ENCODE data around the gene CNTN5. TPM values are rescaled to one million over a fixed set of nuclear protein-coding genes. Genes with fewer than 3 reads are reported as not detected.
"Not testable (repeated sequence)": the region's sequence is repeated elsewhere in the genome, so short reads cannot be mapped to it uniquely, and the experiment has no call there.

CNTN5 gene
- polyA plus RNA-seq, 1 donor, result 4.2 TPM

DNA sequence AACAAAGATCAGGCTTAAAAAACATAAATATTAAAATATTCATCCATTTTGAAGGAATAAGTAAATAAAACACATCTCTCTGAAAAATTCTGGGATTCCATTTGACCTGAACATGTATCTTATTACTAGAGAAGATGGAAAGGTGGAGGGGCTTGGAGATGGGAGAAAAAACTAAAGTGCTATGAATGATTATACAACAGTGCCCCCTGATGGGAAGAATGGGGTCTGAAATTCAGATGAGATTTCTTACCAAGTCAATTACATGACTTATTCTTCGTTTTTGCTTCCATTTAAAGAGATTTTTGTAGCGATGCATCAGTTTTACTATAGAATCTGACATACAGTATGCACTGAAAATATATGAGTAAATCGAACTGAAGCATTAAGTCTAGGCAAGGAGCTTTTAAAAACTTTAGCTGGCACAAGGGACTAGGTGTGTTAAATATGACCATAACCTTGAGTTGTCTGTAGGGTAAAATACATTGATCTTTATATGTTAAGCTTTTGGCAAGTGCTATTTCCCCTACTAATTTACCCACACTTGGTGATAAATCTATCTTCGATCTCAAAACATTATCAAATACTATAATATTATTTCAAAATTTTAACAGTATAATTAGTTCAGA is 718.8 kb downstream of the CNTN5 start:
- no peak for DNase-seq (ENCODE audit: low read depth)

DNA sequence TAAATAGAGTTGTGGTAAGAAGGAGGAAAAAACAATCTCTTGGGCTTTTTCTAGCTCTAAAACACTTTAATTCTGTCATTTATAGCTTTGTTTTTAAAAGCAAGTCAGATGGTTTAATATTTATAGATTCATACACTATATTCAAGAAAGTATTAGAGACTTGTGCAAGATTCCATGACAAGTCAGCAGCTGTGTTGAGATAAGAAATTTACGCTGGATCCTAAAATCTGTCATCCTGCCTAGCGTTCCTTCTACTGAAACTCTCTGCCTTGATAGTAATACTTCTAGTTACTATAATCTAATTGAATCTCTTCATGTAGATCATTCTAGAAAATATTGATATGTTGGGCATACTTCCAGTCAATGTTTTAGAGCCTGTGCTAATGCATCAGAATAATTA is 721.8 kb downstream of the CNTN5 start:
- no peak for DNase-seq (ENCODE audit: low read depth)

DNA sequence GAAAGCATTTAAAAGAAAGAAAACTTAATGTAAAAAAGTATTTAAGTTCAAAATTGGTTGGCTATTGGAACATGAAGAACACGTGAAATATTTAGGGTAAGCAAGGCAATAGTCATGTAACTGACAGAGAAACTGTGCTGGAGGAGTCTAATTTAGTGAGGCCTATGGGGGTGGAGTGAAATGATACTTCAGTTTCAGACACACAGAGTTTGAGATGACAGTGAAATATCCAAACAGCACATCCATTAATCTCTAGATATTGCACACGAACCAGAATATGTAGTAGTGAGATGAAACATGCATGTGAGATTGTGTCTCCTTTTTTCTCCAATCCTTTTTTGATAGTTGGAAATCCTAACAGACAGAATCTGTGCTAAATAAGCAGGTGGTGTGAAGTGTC is 739.0 kb downstream of the CNTN5 start:
- no peak for DNase-seq (ENCODE audit: low read depth)

DNA sequence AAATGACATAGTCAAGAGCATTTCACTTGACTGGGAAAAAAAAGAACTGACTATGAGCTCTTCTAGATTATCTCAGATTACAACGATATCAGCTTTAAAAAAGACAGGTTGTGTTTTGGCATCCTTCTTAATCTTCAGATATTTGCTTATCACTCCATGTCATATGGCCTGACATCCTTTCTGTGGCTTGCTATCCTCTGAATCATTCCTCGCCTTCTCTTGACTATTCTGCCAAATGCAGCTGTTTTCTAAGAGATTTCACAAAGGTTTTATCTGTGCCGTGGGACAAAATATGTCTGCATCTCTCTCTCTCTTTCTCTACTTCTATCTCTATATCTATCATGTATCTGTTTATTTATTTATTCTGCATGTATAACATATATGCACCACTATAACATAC is 746.1 kb downstream of the CNTN5 start:
- no peak for DNase-seq (ENCODE audit: low read depth)

DNA sequence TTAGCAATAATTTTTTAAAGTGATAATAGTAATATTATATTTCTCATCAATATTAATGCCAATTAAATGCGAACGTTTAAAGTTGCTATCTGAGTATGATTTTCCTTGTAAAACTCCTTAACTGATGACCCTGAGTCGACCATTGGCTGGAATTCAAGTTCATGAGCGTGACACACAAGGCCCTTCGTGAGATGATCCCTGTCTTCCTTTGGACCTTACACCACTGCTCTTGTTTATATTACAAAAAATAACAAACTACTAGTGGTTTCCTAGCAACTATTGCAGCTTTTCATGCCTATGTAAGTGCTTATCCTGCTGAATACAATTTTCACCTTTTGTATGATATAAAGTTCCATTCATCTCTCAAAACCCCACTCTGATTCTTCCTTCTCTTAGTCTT is 752.9 kb downstream of the CNTN5 start:
- no peak for DNase-seq (ENCODE audit: low read depth)

DNA sequence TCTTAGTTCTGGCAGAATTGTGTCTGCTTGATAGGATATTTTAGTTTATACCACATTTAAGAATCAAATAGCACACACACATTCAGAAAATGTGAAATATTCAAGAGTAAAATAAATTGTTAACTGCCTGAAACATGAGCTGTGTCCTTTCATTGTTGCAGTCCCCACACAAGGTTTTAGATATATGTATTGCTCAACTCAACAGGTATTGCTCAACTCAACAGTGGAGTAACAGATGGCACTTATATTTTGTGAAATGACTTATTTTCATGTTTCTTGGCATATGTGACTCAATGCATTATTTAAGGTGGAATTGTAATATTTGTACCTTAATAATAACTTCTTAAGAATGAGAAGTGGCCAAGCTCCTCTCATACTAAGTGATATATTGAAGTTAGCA is 760.3 kb downstream of the CNTN5 start:
- DNase-seq (ENCODE audit: low read depth), result no peak

DNA sequence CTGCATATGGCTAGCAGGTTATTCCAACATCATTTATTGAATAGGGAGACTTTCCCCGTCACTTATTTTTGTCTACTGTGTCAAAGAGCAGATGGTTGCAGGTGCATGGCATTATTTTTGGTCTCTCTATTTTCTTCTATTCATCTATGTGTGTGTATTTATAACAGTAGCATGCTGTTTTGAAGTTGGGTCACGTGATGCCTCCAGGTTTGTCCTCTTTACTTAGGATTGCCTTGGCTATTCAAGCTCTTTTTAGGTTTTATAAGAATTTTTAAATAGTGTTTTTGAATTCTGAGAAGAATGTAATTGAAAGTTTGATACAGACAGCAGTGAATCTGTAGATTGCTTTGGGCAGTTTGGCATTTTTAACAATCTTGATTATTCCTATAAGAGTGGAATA is 770.6 kb downstream of the CNTN5 start:
- DNase-seq (ENCODE audit: low read depth), result no peak

DNA sequence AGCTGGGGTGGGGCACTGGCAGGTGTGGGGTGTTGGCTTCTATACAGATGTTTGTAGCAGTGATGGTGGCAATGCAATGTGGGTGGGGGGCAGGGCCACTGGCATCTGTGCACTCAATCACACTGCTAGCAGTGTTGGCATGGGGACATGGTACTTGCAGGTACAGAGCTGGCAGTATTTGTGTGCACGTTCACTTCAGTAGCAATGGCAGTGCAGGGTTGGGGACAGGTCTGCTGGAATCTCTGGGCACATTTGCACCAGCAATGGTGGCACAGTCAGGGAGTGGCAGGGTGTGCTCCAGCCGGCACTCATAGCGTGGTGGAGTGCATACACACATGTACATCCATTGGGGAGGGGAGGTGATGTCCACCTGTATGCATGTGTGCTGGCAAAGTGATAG is 775.2 kb downstream of the CNTN5 start:
- no peak for DNase-seq (ENCODE audit: low read depth)

DNA sequence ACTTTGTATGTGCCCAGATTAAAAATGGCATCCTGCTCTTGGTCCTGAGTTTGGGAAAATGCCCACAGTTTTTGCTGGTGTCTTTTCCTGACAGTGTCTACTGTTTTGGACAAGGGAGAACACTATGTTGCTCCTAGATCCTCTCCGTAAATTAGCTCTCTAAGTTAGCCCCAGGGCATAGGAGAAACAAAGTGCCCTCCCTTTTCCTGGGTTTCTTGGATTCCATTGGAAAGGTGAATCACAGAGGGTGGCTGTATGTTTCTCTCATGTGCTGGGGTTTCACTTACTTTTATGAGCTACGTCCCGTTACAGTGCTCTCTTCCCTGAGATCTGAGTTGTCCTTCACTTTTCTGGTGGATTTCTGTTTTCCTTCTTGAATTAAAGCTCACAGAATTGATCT is 782.8 kb downstream of the CNTN5 start:
- DNase-seq (ENCODE audit: low read depth), result no peak

DNA sequence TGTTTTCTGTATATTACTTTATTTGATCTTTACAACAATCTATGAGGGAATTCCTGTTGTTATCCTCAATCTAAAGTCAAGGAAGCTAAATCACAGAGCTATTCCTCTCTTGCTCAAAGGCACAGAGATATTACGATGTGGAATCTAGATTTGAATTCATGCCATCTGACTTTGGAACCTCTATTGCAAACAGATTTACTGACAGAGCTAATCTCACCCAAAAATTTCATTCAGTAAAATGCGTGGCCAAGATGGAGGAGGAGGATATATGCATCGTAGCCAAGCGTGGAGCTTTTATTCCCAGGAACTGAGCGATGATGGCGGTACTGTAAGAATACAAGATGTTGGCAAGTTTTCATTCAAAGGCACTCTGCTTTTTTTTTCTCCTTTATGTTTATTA is 791.8 kb downstream of the CNTN5 start:
- no peak for DNase-seq (ENCODE audit: low read depth)

DNA sequence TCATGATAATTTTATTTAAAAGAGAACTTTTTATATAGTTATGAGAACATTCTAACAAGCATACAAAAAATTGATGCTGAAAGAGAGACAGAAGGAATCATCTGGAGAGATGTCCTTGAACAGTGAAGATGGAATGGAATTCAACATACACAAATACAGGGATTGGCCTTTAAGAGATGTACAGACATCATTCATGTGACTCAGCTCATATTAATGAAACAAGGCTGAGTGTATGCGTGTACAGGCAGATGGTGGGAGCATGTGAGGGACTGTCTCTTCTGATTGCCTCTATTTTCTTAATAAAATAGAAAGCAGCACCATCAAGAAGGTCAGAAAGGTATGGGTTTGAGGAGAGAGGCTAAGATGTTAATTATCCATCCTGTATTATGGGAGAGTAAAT is 793.3 kb downstream of the CNTN5 start:
- DNase-seq (ENCODE audit: low read depth), result no peak

DNA sequence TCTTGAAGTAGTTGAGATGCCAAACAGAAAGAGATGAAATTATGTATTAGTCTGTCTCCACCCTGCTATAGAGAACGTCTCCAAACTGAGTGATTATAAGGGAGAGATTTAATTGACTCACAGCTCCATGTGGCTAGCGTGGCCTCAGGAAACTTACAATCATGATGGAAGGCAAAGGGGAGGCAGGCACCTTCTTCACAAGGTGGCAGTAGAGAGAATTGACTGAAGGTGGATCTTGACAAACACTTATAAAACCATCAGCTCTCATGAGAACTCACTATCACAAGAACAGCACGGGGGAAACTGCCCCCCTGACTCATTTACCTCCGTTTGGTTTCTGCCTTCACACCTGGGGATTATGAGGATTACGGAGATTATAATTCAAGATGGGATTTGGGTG is 794.0 kb downstream of the CNTN5 start:
- no peak for DNase-seq (ENCODE audit: low read depth)

DNA sequence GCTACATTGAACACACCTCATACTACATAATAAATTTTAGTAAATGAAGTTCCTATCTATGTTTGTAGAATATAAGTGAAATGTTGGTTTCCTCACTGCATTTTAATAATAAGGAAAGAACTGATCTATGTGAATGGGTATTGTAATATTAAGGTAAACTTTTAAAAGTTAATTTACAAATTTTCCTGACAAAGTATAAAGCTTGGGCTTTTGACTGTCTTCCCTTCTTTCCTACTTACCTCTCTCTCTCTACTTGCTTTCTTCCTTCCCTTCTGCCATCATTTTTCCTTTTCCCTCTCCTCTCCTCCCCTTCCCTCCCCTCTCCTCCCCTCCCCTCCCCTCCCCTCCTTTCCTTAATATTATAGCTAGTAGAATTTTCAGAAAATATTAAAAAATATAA is 798.2 kb downstream of the CNTN5 start:
- no peak for DNase-seq (ENCODE audit: low read depth)

DNA sequence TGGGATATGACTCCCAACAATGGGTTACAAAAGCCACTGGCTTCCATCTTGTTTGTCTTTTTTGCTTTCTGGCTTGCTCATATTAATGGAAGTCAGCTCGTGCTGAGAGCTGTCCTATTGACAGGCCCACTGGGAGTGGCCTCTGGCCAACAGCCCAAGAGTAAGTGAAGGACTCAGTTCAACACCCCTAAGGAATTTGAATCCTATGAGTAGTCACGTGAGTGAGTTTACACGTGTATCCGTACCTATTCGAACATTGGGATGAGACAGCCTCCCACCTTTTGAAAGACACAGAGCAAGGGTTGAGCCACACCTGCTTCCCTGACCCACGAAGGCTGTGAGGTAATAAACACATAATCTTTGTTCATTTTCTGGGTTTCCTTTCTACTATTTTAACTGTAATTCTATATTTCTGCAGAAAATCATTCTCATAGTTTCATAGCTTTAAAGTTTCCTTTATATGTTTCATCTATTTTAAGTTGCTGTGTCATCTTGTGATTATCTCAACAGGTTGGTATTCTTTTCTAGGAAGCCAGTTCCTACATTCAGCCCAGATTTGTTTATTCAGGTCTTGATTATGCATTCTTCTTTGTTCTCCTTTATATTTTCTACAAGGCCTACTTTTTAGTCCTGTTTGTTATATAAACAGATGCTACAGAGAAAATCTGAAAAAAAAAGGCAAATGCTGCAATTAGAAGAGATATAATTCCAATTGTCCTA is 802.3 kb downstream of the CNTN5 start:
- DNase-seq (ENCODE audit: low read depth), result no peak

DNA sequence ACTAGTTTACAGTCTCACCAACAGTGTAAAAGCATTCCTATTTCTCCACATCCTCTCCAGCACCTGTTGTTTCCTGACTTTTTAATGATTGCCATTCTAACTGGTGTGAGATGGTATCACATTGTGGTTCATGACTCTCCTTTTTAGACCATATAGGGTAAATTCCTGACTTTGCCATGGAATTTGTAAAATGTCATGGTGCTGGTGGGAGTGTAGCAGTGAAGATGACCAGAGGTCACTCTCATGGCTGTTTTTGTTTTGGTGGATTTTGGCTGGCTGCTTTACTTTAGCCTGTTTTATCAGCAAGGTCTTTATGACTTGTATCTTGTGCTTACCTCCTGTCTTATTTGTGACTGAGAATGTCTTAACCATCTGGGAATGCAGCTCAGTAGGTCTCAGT is 816.0 kb downstream of the CNTN5 start:
- DNase-seq (ENCODE audit: low read depth), result not testable (repeated sequence)

DNA sequence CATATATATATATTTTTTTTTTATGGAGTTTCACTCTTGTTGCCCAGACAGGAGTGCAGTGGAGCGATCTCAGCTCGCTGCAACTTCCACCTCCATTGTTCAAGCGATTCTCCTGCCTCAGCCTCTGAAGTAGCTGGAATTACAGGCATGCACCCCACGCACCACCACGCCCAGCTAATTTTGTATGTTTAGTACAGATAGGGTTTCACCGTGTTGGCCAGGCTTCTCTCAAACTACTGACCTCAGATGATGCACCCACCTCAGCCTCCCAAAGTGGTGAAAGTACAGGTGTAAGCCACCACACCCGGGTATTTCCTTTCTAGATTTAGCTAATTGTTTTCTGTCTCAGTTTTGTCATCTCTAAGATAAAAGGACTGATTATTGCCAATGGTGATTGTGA is 821.1 kb downstream of the CNTN5 start:
- DNase-seq (ENCODE audit: low read depth), result no peak

DNA sequence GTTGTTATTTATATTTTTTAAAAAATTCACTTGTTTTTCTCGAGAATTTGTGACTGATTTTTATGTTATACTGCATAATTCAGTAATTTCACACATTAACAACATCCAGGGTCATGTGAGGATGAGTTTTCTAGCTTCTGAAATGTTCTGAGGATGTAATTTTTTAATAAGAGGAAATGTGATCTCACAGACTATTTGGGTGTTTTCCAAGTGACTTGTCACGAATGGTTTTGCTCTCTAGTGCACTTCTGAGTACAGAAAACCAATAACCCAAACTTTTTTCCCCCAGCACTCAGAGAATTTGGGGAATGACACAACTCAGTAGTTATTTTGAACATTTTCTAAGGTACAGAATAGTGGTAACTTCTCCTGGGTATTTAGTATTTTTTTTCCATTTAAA is 845.2 kb downstream of the CNTN5 start:
- no peak for DNase-seq (ENCODE audit: low read depth)

DNA sequence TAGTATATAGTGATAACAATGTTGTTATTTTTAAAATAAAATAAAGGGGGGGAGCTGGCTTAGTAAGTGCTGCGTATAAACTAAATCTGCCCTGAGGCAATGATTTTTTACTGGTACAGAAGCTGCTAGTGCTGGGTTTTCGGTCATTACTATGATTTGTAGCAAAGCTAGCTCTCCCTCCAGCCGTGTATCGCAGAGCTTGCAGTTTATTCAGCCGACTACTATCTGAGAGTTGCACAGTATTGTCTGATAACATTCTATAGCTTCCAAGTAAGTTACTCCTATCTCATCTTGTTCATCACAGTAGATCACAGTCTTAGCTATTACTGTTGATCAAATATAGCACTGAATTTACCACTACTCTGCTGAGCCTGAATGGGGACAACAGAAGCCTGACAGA is 860.9 kb downstream of the CNTN5 start:
- no peak for DNase-seq (ENCODE audit: low read depth)

DNA sequence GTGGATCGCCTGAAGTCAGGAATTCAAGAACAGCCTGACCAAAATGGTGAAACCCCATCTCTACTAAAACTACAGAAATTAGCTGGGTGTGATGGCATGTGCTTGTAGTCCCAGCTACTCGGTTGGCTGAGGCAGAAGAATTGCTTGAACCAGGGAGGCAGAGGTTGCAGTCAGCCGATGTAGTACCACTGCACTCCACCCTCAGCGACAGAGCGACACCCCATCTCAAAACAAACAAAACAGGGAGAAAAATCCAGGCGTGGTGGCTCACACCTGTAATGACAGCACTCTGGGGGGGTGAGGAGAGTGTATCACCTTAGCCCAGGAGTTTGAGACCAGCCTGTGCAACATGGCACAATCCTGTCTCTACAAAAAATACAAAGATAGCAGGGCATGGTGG is 864.0 kb downstream of the CNTN5 start:
- no peak for DNase-seq (ENCODE audit: low read depth)

DNA sequence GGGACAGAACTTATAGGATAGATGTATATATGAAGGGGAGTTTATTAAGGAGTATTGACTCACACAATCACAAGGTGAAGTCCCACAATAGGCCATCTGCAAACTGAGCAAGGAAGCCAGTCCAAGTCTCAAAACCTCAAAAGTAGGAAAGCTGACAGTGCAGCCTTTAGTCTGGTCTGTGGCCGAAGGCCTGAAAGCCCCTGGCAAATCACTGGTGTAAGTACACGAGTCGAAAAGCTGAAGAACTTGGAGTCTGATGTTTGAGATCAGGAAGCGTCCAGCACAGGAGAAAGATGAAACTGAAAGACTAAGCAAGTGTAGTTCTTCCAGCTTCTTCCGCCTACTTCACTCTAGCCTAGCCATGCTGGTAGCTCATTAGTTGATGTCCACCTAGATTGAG is 866.7 kb downstream of the CNTN5 start:
- no peak for DNase-seq (ENCODE audit: low read depth)

DNA sequence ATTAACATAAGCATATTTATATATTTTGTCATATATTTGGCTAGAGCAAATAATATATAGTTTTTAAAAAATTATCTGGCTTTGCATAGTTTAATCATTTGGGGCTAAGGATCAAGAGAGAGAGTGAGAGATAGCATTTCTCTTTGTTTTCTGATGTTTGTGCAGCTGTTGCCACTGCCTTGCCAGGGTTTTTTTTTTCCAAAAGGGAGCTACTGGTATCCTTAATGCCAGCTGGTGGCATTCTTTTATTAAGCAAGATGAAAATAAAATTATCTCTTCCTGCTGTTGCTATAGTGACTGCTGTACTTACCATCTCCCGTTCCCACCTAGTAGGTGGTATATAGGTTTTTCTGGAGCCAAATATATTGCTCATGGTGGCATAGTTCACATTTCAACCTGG is 873.1 kb downstream of the CNTN5 start:
- no peak for DNase-seq (ENCODE audit: low read depth)

DNA sequence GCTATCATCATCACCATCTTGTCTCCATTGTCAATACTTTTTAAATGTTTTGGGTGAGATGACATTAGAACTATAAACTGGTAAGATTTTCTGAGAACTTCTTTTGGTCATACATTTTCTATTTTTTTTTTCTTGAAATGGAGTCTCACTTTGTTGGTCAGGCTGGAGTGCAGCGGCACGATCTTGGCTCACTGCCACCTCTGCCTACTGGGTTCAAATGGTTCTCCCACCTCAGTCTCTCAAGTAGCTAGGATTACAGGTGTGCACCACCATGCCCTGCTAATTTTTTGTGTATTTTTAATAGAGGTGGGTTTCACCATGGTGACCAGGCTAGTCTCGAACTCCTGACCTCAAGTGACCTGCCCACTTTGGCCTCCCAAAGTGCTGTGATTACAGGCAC is 880.4 kb downstream of the CNTN5 start:
- no peak for DNase-seq (ENCODE audit: low read depth)

DNA sequence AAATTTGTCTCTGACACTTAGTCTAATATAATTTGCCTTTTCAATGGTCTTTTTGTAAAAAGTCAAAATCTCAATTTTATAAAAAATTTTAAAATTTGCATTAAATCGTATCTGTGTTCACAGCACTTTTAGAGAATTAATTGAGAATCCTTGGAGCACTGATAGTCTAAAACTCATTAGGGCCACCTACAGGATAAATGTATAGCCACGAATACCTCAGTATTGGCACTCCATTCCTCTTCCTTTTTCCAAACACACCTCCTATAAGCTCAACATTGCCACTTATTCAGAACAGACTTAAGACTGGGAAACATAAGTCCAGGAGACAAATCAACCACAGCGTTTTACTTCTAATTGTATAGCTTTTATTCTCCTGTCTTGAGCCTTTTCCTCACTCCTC is 890.4 kb downstream of the CNTN5 start:
- DNase-seq (ENCODE audit: low read depth), result no peak

DNA sequence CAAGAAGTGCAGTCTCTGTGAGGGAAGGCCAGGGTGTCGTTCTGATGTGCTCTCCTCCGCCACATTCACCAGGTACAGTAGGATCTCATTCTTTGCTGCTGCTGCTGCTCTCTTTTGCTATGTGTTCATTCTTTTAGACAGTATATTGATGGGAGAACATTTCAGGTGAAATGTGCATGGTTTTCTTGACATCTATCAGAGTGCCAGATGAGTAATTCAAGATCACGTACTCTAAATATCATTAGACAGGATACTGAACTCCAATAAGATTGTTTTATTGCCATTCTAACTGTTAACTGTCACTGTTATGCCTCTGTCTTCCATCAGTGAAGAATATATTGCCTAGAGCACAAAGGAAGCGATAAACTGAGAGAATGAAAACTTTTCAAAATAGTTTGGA is 895.3 kb downstream of the CNTN5 start:
- no peak for DNase-seq (ENCODE audit: low read depth)

All from forelimb muscle (tissue), 1 donor.